GM18861 (cell line): ENCODE data around the gene CMTM6.
A peak's percentile ranks its signal among the peaks of the same experiment; 100 is the strongest.

Experiments
- ATAC-seq: cut with Tn5 transposase; IDR thresholded peaks from one replicate; pipeline ENCODE4 v1.9.1; 2021; ENCODE audit not compliant: unreplicated experiment

Gene CMTM6

DNA sequence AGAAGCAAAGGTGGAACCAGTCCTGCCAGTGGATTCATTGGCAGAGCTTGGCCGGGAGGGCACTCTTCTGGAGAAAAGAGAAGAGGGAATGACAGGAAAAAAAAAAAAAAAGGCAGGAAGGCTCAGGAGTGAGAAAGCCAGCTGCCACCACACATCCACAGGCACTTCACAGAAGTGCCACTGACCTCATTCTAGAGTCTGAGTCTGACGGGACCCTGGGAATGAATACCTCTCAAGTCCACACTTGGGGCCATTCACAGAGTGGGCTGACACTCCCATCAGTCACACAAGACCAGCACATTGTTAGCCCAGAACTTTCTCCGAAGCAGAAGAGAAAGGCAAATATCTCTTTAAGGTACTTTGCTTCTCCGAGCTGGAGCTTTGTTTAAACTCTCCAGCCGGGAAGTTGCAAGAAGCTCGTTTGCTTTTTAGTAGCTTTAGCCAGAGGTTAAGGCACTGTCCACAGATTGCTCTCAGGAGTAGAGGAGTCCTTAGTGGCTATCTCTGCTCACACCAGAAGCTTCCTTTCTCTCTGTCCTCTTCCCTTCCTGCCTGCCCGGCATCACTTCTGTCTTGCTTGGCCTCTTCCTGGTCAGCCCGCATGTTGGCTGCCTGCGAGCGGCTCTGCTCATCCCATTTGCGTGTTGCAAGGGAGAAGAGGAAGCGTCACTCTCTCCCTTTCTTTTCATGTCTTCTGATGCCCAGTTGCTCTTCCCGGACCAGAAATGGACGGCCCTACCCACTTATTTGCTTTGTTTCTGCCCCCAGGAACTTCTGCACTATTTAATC is 53.8 kb downstream of the CMTM6 start:
- no peak for ATAC-seq

DNA sequence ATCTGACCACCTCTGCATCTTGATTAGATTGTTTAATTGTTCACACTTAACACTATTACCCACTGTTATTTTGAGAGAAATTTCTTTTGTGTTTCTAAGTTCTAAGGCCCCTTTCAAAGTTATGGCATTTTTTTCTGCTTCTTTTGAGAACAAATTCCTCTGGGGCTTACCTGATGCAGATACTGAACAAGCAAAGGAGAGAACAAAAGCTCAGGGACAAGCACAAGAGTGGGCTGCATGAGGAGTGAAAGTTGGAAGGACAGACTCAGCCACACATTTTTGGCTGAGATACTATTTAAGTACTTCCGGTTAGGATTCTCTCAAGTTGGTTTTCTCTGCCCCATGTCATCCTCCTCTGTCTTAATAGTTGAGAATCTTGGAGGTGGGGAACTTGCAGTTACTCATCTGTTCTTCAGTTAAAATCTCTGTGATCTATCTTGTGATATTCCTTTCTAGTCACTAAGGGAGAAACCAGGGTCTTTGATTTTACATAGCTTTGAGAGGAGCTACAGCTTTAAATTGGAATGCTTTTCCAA is 54.7 kb downstream of the CMTM6 start:
- no peak for ATAC-seq

DNA sequence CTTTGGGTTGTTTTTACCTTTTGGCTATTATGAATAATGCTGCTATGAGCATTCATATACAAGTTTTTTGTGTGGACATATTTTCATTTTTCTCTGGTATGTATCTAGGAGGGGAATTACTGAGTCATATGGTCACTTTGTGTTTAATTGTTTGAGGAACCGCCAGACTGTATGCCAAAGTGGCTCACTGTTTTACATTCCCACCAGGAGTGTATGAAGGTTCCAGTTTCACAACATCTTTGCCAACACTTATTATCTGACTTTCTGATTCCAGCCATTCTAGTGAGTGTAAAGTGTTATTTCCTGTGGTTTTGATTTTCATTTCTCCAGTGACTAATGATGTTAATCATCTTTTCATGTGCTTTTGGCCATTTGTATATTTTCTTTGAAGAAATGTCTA is 59.2 kb downstream of the CMTM6 start:
- ATAC-seq = no peak

- ATAC-seq = no peak
These were observed 59.9 kb downstream of the CMTM6 start for GRCh38 chr3:32442766-32443165.

DNA sequence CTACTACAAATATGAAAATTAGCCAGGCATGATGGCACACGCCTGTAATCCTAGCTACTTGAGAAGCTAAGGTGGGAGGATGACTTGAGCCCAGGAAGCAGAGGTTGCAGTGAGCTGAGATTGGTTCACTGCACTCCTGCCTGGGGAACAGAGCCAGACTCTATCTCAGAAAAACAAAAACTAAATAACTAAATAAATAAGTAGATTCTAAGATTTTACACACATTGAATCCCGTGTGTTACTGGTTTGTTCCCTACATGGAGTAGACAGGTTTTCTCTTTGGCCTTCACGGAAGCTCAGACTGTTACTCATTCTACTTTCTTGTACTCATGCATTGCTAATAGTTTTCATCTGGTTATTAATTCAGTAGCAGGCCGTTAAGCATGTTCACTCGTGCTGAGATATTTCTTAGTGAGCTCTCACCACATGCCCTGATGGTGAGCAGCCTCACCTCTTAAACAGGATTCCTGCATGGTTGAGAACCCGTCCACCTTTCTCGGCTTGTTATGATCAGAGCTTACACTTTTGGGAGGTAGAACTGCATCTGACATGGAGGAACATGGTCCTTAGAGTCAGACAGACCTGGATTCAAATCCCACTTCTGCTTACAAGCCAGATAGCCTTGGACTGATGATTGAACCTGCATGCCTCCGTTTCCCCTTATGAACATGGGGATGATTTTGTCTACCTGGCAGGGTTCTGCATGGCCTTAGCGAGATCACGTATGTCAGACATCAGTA is 61.9 kb downstream of the CMTM6 start:
- no peak for ATAC-seq

GRCh38 chr3:32439421-32439820 is 63.2 kb downstream of the CMTM6 start:
- peak; percentile 7 for ATAC-seq

GRCh38 chr3:32438596-32439344 is 63.9 kb downstream of the CMTM6 start:
- peak; percentile 94 for ATAC-seq

DNA sequence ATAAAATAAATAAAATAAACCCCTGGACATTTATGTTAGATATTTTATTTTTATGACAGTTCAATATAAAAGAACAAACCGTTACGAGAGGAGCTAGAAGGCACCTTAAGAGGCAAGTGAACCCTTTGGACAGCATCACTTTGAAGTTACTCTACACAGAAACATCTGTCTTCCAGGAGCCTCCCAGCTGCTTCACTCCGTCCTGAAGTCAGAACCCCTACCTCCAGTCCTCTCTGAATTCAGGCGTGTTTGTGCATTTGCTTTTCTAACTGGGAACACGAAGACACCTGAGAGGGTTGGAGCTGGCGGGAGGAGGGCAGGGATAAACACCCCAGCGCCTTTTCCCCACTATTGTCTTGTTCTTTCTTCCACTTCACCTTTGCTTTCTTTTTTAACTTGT is 64.8 kb downstream of the CMTM6 start:
- ATAC-seq = no peak

- ATAC-seq = peak; percentile 40
These were observed 65.8 kb downstream of the CMTM6 start for GRCh38 chr3:32436816-32437189.

DNA sequence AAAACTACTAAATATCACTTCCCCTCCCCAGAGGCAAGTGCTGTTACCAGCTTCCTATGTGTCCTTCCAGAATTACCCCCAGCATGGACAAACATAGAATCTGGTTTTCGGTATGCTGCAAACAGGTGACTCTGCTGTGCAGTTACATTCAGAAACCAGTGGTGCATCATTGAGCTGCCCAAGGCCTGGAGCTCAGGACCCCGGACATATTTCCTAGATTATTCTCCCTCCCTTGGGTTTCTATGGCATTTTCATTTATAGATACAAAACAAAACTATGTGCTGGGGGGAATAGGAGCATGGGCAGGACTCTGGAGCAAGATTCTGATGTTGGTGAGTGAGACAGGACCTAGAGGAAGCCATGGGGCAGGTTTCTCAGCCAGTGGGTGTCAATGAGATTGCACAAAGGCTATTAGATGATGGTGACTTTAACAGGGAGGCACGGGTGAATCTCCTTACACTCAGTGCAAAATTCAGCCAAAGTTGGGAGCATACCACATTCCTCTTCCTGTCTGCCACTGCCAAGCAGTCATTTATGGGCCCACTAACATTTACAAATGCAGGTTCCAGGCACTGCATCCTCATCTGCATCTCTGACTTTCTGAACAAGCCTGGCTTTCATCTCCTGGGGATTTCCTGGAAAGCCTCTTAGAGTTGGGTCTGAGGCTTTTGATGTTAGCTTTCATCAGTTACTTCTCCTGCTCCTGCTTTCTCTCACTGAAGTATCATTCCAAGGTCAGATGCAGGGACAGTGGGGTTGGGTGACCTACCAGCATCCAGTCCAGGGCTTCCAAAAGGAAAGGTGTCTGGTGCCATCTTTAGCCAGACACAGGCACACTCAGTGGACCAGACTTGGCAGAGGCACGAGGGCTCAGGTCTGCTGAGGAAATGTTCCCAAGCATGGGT is 66.5 kb downstream of the CMTM6 start:
- ATAC-seq = no peak

DNA sequence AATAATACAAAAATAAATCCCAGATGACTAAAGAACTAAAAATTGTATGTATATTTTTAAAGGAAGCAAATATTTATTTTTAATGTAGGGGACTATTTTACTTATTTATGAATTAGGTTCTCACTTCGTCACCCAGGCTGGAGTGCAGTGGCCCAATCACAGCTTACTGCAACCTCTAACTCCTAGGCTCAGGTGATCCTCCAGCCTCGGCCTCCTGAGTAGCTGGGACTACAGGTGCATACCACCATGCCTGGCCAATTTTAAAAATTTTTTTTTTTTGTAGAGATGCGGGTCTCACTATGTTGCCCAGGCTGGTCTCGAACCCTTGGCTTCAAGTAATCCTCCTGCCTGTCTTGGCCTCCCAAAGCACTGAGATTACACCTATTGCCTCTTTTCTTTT is 68.4 kb downstream of the CMTM6 start:
- ATAC-seq = no peak

DNA sequence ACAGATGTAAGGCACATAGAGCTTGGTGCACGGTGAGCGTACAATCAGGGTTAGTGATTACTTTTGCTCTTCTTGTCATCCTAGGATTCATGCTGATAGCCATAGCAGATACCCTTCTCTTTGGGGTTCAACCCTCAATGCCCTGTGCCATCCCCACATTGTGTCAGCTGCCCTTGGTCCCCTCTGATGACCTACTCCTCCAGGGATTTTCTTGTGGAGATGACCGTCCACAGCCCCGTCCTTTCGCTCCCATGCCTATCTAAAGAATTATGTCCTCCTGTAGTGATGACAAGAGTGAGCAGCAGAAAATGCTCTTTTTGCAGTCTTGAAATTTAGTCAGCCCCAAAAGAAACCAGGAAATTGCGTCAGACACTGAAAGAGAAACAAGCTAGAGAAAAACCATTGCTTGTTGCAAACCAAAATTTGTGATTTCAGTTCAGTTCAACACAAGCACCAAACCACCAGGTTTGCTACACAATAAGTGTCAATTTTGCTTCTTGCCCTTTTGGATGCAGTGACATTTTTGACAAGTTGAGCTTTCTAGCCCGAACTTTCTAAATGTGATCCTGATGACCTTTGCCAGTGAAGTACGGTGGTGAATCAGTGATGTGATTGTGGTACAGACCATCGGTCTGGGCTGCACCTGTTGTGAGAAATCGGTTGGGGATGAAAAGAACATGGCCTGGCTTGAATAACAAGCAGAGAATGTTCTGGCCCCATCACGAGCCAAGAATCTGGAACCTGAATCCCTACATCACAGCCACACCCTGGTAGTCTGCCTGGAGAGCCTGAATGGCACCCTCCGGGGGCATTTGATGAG is 69.7 kb downstream of the CMTM6 start:
- ATAC-seq = no peak

DNA sequence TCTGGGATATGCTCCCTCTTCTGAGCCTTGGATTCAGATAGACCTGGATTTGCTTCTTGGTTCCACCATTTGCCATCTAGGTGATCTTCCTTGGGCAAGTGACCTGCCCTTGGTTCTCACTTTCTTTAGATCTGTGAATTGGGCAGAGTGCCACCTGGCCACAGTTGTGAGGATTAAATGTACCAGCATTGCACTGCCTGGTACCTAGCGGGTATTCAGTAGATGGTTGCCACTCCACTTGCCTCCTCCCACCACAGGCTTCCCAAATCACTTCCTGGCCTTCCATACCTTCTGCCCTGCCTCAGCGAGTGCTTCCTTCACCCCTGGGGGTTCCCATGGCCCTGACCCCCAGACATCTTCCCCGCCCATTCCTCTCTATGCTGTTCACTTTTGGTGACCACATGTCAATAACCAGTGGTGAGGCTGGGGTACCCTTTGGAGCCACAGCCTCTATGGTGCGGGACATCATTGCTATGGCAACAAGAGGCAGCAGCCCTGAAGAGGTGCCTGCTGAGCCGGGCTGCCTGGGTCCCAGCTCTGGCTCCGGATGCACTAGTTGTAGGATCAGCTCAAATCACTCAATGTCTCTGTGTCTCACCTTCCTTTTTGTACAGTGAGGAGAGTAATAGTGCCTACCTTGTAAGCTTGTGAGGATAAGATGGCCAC is 70.5 kb downstream of the CMTM6 start:
- ATAC-seq = no peak

- ATAC-seq = no peak
These were observed 71.2 kb downstream of the CMTM6 start for GRCh38 chr3:32431481-32431880.
